ENCODE measurements around the gene GPC3. TPM values are rescaled to one million over a fixed set of nuclear protein-coding genes. Genes with fewer than 3 reads are reported as not detected.
"Not testable (repeated sequence)": the region's sequence is repeated elsewhere in the genome, so short reads cannot be mapped to it uniquely, and the experiment has no call there.

Gene GPC3
- total RNA-seq, 5 donors from 2014 or later (not counting 1 experiment from before 2014, with no cell fraction given) = 0.72 to 1.5 (median 1.1) TPM

DNA sequence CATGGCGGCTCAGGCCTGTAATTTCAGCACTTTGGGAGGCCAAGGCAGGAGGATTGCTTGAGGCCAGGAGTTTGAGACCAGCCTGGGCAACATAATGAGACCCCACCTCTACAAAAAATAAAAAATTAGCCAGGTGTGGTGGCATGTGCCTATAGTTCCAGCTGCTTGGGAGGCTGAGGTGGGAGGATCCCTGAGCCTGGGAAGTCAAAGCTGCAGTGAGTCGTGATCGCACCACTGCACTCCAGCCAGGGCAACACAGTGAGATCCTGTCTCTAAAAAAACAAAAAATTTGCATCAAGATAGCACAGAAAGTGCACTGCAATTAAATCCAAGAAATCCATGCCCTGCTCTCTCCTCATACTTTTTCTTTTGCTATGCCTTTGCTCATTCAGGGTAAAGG is 458.6 kb downstream of the GPC3 start:
- CTCF ChIA-PET; POLR2A ChIA-PET; H3K36me3 ChIP-seq (ENCODE audit: control insufficient read depth in 2 of 2, extremely low read depth in 1 of 2, insufficient read depth in 1 of 2, low read length in 1 of 2); H3K4me3 ChIP-seq (ENCODE audit: control insufficient read depth in 1 of 2, extremely low read depth in 1 of 2, low read length in 1 of 2); H3K4me1 Mint-ChIP-seq; H3K27me3 ChIP-seq (replicated peaks in 1 of 2; ENCODE audit: control insufficient read depth in 2 of 2, extremely low read depth in 1 of 2, insufficient read depth in 2 of 2, low read length in 1 of 2); H3K9me3 ChIP-seq; DNase-seq; H3K4me1 ChIP-seq (ENCODE audit: control insufficient read depth in 1 of 2, extremely low read depth in 1 of 2, insufficient read depth in 2 of 2, low read length in 2 of 2); H3K4me3 Mint-ChIP-seq; H3K36me3 Mint-ChIP-seq; H3K27ac Mint-ChIP-seq; H3K9me3 Mint-ChIP-seq; ATAC-seq (replicated peaks in 1 of 4); H3K27ac ChIP-seq (ENCODE audit: low read length): not testable (repeated sequence)
- H3K27me3 Mint-ChIP-seq = peaks cover 0 to 11% of the 10 kb centered on the region in 2 donors
- WGBS (ENCODE audit: insufficient coverage) = 100% methylated on average over 1 of the region's 3 CpGs

- ChIA-PET CTCF (no interaction called here), POLR2A (no interaction called here)
- Mint-ChIP-seq H3K9me3 (no peaks in the 10 kb centered on the region), H3K27ac (no peak overlapping the region), H3K4me3 (no peak overlapping the region), H3K4me1 (no peaks in the 10 kb centered on the region), H3K27me3 (peaks cover 0 to 12% of the 10 kb centered on the region in 2 donors), H3K36me3 (no peaks in the 10 kb centered on the region)
- ATAC-seq (replicated peaks in 1 of 4) (no peak), DNase-seq (no peak)
- Histone ChIP-seq H3K36me3 (ENCODE audit: control insufficient read depth in 2 of 2, extremely low read depth in 1 of 2, insufficient read depth in 1 of 2, low read length in 1 of 2) (no peaks in the 10 kb centered on the region), H3K4me3 (ENCODE audit: control insufficient read depth in 1 of 2, extremely low read depth in 1 of 2, low read length in 1 of 2) (no peak overlapping the region), H3K9me3 (no peaks in the 10 kb centered on the region), H3K27ac (ENCODE audit: low read length) (no peak overlapping the region), H3K27me3 (replicated peaks in 1 of 2; ENCODE audit: control insufficient read depth in 2 of 2, extremely low read depth in 1 of 2, insufficient read depth in 2 of 2, low read length in 1 of 2) (no peaks in the 10 kb centered on the region), H3K4me1 (ENCODE audit: control insufficient read depth in 1 of 2, extremely low read depth in 1 of 2, insufficient read depth in 2 of 2, low read length in 2 of 2) (no peaks in the 10 kb centered on the region)
- 93% methylated on average over 3 of the region's 7 CpGs for WGBS (ENCODE audit: insufficient coverage)
These were observed 461.9 kb downstream of the GPC3 start for GRCh38 chrX:133523526-133523925.

DNA sequence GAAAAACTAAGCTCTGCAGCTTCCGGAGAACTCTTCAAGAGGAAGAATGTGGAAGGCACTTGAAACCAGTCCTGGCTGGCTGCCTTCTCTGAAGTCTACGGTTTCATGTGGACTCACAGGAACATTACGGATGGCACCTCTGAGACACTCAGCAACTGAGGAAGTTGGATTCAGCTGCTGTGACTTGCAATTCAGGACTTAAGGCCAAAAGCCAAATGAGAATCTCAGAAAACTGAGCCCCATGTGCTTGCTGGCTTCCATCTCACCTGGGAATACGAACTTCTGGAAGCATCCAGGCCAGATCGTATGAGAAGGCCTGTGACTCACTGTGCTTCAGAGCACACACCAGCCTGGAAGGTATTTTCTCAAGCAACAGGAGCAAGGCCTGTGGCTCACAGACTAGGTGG is 462.3 kb downstream of the GPC3 start:
- Histone ChIP-seq H3K4me3 (ENCODE audit: control insufficient read depth in 1 of 2, extremely low read depth in 1 of 2, low read length in 1 of 2) (no peak overlapping the region), H3K9me3 (no peaks in the 10 kb centered on the region), H3K36me3 (ENCODE audit: control insufficient read depth in 2 of 2, extremely low read depth in 1 of 2, insufficient read depth in 1 of 2, low read length in 1 of 2) (no peaks in the 10 kb centered on the region), H3K4me1 (ENCODE audit: control insufficient read depth in 1 of 2, extremely low read depth in 1 of 2, insufficient read depth in 2 of 2, low read length in 2 of 2) (no peaks in the 10 kb centered on the region), H3K27ac (ENCODE audit: low read length) (no peak overlapping the region), H3K27me3 (replicated peaks in 1 of 2; ENCODE audit: control insufficient read depth in 2 of 2, extremely low read depth in 1 of 2, insufficient read depth in 2 of 2, low read length in 1 of 2) (no peaks in the 10 kb centered on the region)
- Mint-ChIP-seq H3K9me3 (no peaks in the 10 kb centered on the region), H3K27me3 (peaks cover 0 to 16% of the 10 kb centered on the region in 2 donors), H3K4me3 (no peak overlapping the region), H3K36me3 (no peaks in the 10 kb centered on the region), H3K4me1 (no peaks in the 10 kb centered on the region), H3K27ac (no peak overlapping the region)
- WGBS (ENCODE audit: insufficient coverage) = 83% methylated on average over 2 of the region's 5 CpGs
- ChIA-PET POLR2A (no interaction called here), CTCF (no interaction called here)
- DNase-seq = no peak
- ATAC-seq (replicated peaks in 1 of 4) = no peak

DNA sequence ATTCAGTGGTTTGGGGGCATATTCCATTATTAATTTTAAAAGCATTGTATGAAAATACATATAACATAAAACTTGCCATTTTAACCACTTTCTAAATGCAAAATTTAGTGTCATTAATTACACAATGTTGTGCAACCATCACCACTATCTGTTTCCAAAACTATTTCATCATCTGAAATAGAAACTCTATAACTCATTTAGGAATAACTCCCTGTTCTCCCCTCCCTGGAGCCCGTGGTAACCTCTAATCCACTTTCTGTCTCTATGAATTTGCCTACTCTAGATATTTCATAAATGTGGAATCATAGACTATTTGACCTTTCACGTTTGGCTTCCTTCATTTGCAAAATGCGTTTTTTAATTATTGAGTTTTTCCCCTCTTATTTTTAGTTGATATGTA is 468.7 kb downstream of the GPC3 start:
- no CpG with 5 or more reads among the region's 3 CpGs for WGBS (ENCODE audit: insufficient coverage)
- Histone ChIP-seq H3K36me3 (ENCODE audit: control insufficient read depth in 2 of 2, extremely low read depth in 1 of 2, insufficient read depth in 1 of 2, low read length in 1 of 2) (no peaks in the 10 kb centered on the region), H3K27me3 (replicated peaks in 1 of 2; ENCODE audit: control insufficient read depth in 2 of 2, extremely low read depth in 1 of 2, insufficient read depth in 2 of 2, low read length in 1 of 2) (no peaks in the 10 kb centered on the region), H3K4me3 (ENCODE audit: control insufficient read depth in 1 of 2, extremely low read depth in 1 of 2, low read length in 1 of 2) (no peak overlapping the region), H3K27ac (ENCODE audit: low read length) (no peak overlapping the region), H3K9me3 (no peaks in the 10 kb centered on the region), H3K4me1 (ENCODE audit: control insufficient read depth in 1 of 2, extremely low read depth in 1 of 2, insufficient read depth in 2 of 2, low read length in 2 of 2) (no peaks in the 10 kb centered on the region)
- Mint-ChIP-seq H3K4me1 (no peaks in the 10 kb centered on the region), H3K36me3 (no peaks in the 10 kb centered on the region), H3K4me3 (no peak overlapping the region), H3K27me3 (peaks cover 0 to 17% of the 10 kb centered on the region in 2 donors), H3K27ac (no peak overlapping the region), H3K9me3 (no peaks in the 10 kb centered on the region)
- DNase-seq (no peak), ATAC-seq (replicated peaks in 1 of 4) (no peak)
- CTCF ChIA-PET = no interaction called here
- POLR2A ChIA-PET = no interaction called here

DNA sequence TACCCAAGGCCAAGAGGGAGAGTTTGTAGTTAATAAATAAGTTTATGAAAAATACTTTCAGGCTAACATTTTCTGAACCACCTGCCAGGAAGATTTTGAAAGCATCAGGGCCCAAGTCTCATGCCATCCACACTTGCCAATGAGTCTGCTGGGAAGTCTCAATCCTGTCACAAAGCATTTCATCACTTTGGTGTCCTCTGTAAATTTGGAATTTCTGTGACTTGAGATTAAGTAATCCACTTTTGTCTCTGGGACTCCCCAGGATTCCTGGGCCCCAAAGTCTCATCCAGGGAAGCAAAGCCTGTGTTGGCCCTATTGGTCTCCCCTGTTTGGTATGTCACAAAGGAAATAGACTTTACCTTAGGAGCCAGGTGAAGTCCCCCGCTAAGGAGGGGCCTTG is 470.9 kb downstream of the GPC3 start:
- WGBS (ENCODE audit: insufficient coverage) = no CpG with 5 or more reads among the region's 1 CpG
- Mint-ChIP-seq H3K4me1 (no peaks in the 10 kb centered on the region), H3K9me3 (no peaks in the 10 kb centered on the region), H3K27me3 (peaks cover 0 to 16% of the 10 kb centered on the region in 2 donors), H3K4me3 (no peak overlapping the region), H3K27ac (no peak overlapping the region), H3K36me3 (no peaks in the 10 kb centered on the region)
- Histone ChIP-seq H3K27me3 (replicated peaks in 1 of 2; ENCODE audit: control insufficient read depth in 2 of 2, extremely low read depth in 1 of 2, insufficient read depth in 2 of 2, low read length in 1 of 2) (no peaks in the 10 kb centered on the region), H3K27ac (ENCODE audit: low read length) (no peak overlapping the region), H3K9me3 (no peaks in the 10 kb centered on the region), H3K4me1 (ENCODE audit: control insufficient read depth in 1 of 2, extremely low read depth in 1 of 2, insufficient read depth in 2 of 2, low read length in 2 of 2) (no peaks in the 10 kb centered on the region), H3K36me3 (ENCODE audit: control insufficient read depth in 2 of 2, extremely low read depth in 1 of 2, insufficient read depth in 1 of 2, low read length in 1 of 2) (no peaks in the 10 kb centered on the region), H3K4me3 (ENCODE audit: control insufficient read depth in 1 of 2, extremely low read depth in 1 of 2, low read length in 1 of 2) (no peak overlapping the region)
- ATAC-seq (replicated peaks in 1 of 4) (no peak), DNase-seq (no peak)
- POLR2A ChIA-PET = no interaction called here
- CTCF ChIA-PET = no interaction called here

- Histone ChIP-seq H3K36me3 (ENCODE audit: control insufficient read depth in 2 of 2, extremely low read depth in 1 of 2, insufficient read depth in 1 of 2, low read length in 1 of 2) (no peaks in the 10 kb centered on the region), H3K4me1 (ENCODE audit: control insufficient read depth in 1 of 2, extremely low read depth in 1 of 2, insufficient read depth in 2 of 2, low read length in 2 of 2) (no peaks in the 10 kb centered on the region), H3K27ac (ENCODE audit: low read length) (no peak overlapping the region), H3K27me3 (replicated peaks in 1 of 2; ENCODE audit: control insufficient read depth in 2 of 2, extremely low read depth in 1 of 2, insufficient read depth in 2 of 2, low read length in 1 of 2) (no peaks in the 10 kb centered on the region), H3K9me3 (no peaks in the 10 kb centered on the region), H3K4me3 (ENCODE audit: control insufficient read depth in 1 of 2, extremely low read depth in 1 of 2, low read length in 1 of 2) (no peak overlapping the region)
- ATAC-seq (replicated peaks in 1 of 4) (no peak), DNase-seq (no peak)
- no peak overlapping the region for H3K27ac Mint-ChIP-seq
- no peaks in the 10 kb centered on the region for H3K4me1 Mint-ChIP-seq
- CTCF ChIA-PET = no interaction called here
- POLR2A ChIA-PET = no interaction called here
- no peaks in the 10 kb centered on the region for H3K36me3 Mint-ChIP-seq
- H3K4me3 Mint-ChIP-seq = no peak overlapping the region
- H3K27me3 Mint-ChIP-seq = peaks cover 0 to 16% of the 10 kb centered on the region in 2 donors
- H3K9me3 Mint-ChIP-seq = no peaks in the 10 kb centered on the region
- WGBS (ENCODE audit: insufficient coverage) = no CpG with 5 or more reads among the region's 5 CpGs
These were observed 472.3 kb downstream of the GPC3 start for GRCh38 chrX:133513123-133513522.

DNA sequence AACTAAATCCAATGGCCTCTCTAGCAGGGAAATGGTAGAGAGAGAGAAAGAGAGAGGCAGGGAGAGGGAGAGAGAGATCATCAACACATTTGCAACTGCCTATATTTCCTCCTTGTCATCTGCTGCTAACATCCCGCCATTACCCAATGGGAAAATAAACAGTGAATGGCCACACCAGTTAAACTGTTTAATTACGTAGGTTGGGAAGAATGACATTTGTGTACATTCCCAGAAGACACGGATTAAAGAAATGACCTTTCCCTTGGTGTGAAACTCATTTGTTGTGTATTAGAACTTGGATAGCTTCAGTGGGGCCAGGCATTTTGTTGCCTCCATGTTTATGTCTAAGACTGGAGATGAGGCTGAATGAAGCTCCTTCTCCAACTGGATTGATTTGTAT is 474.4 kb downstream of the GPC3 start:
- H3K27me3 ChIP-seq (replicated peaks in 1 of 2; ENCODE audit: control insufficient read depth in 2 of 2, extremely low read depth in 1 of 2, insufficient read depth in 2 of 2, low read length in 1 of 2) = no peaks in the 10 kb centered on the region
- no peaks in the 10 kb centered on the region for H3K4me1 ChIP-seq (ENCODE audit: control insufficient read depth in 1 of 2, extremely low read depth in 1 of 2, insufficient read depth in 2 of 2, low read length in 2 of 2)
- no peaks in the 10 kb centered on the region for H3K4me1 Mint-ChIP-seq
- POLR2A ChIA-PET = no interaction called here
- no peaks in the 10 kb centered on the region for H3K9me3 ChIP-seq
- no peak overlapping the region for H3K27ac ChIP-seq (ENCODE audit: low read length)
- DNase-seq (no peak), ATAC-seq (replicated peaks in 1 of 4) (no peak)
- CTCF ChIA-PET = no interaction called here
- no peaks in the 10 kb centered on the region for H3K36me3 ChIP-seq (ENCODE audit: control insufficient read depth in 2 of 2, extremely low read depth in 1 of 2, insufficient read depth in 1 of 2, low read length in 1 of 2)
- 83% methylated on average over 1 of the region's 3 CpGs for WGBS (ENCODE audit: insufficient coverage)
- H3K27ac Mint-ChIP-seq = no peak overlapping the region
- H3K27me3 Mint-ChIP-seq = peaks cover 0 to 18% of the 10 kb centered on the region in 2 donors
- H3K36me3 Mint-ChIP-seq = no peaks in the 10 kb centered on the region
- no peak overlapping the region for H3K4me3 Mint-ChIP-seq
- no peak overlapping the region for H3K4me3 ChIP-seq (ENCODE audit: control insufficient read depth in 1 of 2, extremely low read depth in 1 of 2, low read length in 1 of 2)
- no peaks in the 10 kb centered on the region for H3K9me3 Mint-ChIP-seq
